ENCODE results near the gene MEF2D.

Gene MEF2D

DNA sequence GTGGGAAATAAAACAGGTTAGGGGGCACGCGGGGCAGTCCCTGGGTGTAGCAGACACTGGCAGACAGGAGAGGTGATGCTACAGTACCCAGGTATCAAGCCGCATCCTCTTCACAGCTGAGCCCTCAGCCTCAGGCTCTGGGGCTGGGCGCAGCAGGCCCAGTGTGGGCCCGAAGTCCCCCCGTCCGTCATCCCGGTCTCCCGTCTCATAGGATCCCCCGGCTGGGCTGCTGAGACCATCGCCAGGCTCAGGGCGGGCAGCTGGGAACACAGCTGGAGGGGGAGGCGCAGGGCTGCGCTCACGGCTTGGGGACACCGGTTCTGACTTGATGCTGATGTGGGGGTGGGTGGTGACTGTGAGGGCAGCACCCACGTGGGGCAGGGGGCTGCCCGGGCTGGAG, 32.7 kb downstream of the MEF2D start:
- no peak for DNase-seq (ENCODE audit: low spot score)

DNA sequence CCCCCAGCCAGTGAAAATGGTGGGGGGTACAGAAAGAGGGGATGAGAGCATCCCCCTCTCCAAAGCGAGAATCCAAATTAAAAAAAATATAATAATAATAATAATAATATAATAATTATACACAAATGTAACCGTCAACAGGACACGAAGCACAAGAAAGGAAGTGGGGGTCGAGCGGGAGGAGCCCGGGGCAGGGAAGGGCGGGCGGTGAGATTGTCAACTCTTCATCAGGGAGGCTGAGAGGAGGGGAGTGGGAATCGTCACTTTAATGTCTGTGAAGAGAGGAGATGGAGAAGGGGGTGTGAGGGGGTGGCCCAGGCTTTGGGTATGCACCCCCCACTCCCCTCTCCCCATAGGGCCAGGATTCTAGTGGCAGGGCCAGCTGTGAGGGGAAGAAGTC, 33.2 kb downstream of the MEF2D start:
- DNase-seq (ENCODE audit: low spot score): no peak

DNA sequence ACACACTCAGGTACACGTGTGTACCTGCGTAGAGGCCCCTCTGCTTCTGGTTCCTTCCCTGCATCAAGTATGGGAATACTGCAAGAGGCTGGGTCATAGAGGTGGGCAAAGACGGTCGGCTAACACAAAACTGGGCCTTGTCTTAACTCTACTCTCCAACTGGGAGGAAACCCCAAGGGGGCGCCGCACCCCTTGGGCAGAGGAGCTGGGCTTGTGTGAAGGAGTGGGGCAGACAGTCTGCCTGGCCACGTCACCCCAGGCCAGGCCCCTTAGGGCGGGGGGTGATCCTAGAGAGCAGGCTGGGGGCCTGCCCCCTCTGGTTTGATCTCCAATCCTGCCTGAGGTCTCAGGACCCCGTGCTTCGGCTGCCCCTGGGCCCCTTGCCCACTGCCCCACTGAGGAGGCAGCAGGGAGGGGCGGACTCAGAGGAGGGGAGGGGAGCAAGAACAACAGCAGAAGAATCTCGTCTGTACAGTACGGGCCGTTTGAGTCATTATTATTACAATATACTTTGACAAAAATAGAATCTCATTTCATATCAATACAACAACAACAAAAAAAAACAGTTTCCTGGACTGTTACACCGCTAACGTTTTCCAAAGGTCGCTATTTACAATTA, 34.7 kb downstream of the MEF2D start:
- DNase-seq (ENCODE audit: low spot score): no peak

DNA sequence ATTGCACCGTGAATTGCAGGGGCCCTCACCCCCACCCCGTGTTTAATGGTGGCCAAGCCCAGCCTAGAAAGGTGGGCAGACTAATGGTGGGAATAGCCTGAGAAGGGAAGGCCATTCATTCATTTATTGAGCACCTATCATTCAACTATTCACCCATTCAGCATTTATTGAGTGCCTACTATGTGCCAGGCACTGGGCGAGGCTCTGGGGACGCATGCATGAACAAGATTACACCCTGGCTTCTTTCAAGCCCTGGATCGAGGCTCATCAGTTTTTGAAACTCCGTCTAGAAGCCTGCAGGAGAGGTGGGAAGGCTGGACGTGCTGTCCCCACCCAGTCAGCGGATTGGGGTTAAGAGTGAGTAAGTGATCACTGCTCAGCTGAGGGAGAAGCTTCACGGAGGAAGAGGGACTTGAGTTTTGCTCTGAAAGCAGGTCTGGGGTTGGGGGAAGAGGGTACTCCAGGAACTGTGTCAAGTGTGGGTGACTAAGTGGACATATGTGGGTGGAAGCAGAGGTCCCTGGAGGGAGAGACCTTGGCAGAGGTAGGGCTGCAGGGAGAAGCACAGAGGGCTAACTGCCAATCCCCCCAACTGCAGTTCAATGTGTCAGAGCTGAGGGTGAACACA, 35.6 kb downstream of the MEF2D start:
- DNase-seq (ENCODE audit: low spot score): no peak

DNA sequence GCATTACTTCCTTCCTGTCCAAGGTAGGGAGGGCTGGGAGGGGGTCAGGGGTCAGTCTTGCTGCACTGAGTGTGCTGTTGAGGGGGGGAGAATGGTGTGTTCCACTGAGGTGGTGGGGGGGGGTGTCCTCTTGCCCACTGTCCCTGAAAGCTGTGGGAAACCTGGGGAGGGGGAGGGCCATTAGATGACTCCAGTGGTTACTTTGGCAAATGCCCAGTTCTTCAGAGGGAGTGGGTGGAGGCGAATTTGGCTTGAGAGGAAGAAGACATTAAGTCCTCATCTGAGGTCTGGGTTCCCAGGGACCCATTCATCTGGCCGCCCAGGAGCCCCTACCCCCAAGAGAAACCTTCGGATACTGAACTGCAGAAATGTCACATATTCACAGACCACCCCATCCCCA, 36.2 kb downstream of the MEF2D start:
- no peak for DNase-seq (ENCODE audit: low spot score)

DNA sequence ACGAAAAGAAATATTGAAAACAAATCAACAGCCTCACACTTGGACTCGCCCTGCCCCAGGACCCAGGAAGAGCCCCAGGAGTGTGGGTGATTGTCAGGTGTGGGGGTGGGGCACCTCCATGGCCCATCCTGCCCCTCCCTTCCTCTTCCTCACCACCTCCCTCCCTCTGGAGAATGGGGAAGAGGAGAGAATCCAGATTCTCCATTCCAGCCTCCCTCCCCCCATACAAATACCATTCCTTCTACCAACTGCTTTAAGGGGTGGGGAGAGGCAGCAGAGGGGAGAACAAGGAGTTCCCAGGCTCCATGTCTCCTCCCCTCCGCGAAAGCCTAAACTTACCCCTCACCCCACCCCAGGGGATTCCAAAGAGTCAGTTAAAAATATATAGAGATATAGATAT, 36.7 kb downstream of the MEF2D start:
- DNase-seq (ENCODE audit: low spot score): no peak

DNA sequence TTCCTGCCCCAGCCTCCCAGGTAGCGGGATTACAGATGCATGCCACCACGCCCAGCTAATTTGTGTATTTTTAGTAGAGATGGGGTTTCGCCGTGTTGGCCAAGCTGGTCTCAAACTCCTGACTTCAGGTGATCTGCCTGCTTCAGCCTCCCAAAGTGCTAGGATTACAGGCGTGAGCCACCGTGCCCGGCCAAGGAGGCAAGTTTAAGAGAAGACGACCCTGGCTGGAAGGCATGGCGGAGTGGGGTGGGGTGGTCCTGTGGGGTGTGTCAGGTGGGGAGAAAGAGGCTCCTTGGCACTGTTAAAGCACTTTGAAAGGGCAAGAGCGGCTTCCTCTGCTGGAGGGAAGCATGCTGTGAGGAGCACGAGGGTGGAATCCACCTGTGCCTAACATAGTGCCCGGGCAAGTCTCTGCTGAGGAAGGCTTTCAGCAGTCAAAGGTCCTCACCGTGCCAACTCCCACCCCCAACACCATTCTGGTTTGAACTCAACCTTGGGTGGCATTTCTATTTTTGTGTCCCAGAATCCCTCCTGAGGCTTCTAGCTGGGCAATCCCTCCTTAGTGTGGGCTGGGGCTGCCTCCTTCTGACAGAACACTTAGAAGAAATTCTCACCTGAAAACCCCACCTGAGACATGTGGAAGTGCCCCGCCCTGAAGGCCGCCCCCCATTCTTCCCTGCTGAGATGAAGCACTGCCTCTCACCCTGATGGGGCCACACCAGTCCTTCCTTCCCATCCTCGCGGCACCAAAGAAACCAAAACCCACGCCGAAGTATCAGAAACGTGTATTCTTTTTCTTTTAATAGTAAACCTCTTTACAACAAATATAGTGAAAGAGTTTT, 37.4 kb downstream of the MEF2D start:
- DNase-seq (ENCODE audit: low spot score): no peak

DNA sequence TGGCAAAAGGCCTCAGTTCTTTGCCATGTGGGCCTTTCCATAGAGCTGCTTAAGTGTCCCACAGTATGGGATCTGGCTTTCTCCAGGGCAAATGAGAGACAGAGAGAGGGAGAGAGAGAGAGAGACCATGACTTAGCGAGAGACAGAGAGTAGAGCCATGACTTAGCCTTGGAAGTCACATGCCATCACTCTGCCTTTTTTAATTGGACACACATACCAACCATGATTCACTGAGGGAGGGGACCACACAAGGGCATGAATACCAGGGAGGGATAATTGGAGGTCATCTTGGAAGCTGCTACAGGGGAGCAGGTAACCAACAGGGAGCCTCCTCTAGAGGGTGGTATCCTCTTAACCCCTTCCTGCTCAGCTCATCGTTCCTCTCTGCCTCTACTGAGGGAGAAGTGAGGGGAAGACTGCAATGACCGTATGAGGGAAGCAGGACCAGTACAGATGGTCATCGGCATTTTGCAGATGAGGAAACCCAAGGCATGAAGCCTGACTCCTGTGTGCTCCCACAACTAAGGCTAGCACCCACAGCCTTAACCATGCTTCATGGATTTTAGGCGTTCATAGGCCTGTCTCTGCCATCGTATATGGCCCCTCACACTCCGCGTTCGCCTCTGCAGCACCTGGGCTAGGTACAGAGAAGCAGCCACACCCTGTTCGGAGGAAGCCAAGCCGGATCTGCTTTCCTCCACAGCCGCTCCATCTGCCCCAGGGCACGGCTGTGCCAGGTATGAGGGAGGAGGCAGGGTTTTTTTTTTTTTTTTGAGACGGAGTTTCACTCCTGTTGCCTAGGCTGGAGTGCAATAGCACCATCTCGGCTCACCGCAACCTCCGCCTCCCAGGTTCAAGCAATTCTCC, 38.6 kb downstream of the MEF2D start:
- DNase-seq (ENCODE audit: low spot score): no peak

DNA sequence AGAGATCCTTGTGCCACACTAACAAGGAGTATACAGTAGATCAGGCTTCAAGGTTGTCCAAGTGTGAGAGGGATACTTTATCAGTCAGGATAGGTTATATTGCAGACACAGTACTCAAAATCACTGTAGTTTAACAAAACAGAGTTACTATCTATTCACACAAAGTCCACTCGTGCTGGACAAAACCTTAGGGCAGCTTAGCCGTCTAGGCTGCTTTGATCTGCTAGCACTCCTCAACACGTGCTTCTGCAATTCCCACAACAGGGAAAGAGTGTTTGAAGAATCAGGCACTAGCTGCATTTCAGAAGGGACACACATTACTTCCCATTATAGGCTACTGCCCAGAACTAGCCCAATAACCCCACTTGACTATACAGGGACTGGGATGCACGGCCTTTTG, 39.5 kb downstream of the MEF2D start:
- no peak for DNase-seq (ENCODE audit: low spot score)

DNA sequence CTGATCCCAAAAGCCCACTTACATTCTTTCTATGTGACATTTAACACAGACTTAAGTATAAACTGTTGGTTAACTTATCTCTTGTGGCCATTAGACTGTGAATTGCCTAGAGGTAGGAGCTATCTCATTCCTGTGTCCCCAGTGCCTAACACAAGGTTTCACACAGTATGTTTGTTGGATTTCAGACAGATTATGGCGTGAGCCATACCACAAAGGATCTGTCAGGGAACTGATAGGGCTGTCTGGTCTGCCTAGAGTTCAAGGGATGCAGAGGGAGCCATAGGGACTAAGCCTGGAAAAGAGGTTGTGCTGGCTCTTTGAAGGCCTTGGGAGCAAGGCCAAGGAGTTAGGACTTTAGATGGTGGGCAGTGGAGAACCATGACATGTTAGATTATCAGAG, 40.0 kb downstream of the MEF2D start:
- DNase-seq (ENCODE audit: low spot score): no peak

DNA sequence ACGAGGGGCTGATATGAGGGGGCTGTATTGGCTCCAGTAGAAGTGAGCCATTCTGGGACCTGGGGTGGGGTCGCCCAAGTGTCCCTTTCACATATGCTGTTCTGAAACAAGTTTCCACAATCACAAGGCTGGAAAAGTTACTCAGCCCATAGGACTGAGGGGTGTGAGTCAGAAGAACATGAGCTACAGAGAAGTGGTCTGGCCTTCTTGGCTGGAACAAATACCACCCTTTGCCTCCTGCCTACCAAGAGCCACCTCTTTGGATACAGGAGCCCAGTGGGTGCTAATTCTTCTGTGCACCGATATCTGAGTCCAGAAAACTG, 42.4 kb downstream of the MEF2D start:
- DNase-seq (ENCODE audit: low spot score): peak; percentile 33

DNA sequence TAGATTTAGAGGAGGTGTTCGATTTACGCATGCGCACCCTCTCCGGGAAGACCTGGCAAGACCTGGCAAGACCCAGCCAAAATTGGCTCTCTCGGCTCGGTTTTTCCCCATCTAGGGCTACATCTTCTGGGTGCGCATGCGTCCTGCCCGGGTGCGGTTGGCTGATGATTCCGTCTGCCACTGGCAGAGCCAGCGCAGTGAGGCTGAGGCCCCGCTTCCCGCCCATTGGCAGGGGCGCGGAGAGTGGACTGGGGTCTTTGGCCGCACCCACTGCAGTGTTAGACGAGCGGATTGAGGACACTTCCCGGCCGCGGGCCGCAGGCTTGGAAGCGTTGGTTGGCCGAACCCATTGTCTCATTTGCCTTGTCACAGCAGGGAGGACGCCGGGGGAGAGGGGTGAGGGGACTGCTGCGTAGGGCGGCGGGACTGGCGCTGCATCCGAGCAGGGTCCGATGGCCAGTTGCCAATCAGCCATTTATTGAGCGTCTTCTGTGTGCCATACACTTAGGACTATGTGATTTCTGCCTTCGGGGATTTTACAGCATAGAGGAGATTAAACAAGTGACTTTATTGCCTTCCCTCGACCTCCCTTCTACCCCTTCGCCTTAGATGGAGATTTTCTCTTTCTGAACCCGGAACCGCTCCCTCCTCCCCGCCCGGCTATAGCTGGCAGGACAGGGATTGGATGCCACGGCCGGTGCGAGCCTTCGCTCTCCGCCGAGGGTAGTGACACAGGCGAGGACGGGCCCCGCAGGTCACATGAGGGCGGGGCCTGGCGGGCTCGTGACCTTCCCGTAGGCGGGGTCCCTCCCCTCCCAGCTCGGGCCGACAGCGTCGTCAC, 43.7 kb downstream of the MEF2D start:
- DNase-seq (ENCODE audit: low spot score): peak; percentile 98

DNA sequence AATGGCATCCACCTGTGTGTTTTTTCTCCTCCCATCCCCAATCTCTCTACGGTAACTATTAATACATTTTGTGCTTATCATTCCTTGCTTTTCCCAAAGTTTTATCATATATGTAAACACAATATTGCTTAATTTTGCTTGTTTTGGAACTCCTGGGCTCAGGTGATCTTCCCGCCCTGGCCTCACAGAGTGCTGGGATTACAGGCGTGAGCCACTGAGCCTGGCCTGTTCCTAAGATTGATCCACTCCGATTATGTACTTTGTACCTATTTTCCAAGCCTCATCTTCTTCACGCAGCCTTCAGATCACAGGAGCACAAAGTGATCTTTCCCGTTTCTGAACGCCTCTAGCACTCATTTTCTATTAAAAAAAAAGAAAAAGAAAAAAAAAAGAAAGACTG, 45.2 kb downstream of the MEF2D start:
- DNase-seq (ENCODE audit: low spot score): no peak

DNA sequence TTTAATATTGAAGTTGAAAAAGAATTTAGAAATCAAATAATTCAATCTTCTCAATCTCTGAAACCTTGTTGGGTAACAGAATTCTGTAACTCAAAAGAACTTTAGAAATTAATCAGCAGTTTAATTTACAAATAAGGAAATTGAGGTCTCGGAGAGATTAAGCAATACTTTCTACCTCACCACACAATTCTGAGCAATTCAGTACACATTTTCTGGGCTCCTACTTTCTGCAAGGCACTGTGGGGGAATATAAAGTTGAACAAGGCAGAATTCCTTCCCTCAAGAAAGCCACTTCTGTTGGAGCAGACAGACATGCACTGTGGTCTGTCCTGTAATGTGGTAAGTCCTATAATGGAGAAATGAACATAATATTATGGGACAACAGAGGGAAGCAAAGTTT, 47.7 kb downstream of the MEF2D start:
- DNase-seq (ENCODE audit: low spot score): no peak

DNA sequence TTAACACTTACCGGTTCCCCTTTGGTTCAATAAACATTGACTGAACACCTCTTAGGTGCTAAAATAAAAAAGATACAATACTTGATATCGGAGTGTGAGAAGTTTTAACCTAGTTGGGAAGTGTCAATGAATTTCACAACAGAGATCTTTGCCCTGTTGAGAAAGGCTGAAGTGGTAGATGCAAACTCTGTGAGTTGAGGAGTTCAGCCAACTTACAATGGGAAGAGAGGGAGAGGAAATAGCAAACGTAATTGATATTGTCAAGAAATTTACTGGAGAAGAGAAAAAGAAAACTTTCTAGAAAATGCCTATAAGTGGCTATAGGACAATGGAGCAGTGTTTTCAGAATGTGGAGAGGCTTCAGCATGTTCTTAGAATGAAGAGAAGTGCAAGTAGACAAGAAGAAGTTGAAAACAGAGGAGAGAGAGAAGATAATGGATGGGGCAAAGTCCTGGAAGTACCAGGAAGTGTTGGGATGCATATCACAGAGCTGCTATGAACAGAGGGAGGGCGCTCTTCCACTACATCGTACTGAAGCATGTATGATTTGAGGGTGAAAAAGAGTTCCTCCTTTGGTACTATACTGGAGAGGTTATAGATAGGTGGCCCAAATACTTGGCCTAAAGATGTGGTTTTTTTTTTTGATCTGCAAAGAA, 48.9 kb downstream of the MEF2D start:
- no peak for DNase-seq (ENCODE audit: low spot score)

DNA sequence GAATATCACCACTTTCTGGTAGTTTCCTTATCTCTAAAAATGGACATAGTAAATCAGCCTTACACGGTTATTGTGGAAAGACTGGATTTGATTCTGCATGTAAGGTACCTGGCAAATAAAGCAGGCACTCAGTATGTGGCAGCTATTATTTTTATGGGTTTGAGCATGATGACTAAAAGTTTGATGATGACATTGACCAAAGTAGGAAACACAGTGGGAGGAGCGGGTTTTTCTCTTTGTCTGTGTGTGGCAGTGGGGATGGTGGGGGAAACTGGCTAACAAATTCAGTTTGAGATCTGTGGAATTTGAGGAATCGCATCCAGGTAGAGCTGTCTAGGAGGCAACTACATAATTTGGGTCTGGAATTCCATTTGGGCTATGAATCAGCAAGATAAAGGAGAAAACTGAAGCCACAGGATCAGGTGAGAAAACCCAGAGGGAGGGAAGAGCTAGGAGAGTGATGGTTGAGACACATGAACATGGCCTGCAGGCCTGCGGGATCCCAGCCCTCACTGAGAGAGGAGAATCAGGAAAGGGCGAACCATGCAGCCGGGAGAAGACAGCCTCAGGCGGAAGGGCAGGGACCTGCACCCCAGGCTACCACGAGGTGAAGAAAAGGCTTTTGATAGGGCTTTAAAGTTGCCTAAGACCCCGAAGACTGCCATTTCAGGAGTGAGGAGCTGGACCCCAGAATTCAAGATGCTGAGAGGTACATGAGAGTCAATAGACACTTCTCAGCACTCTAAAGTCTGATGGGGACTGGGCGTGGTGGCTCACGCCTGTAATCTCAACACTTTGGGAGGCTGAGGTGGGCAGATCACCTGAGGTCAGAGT, 52.2 kb downstream of the MEF2D start:
- DNase-seq (ENCODE audit: low spot score): no peak

DNA sequence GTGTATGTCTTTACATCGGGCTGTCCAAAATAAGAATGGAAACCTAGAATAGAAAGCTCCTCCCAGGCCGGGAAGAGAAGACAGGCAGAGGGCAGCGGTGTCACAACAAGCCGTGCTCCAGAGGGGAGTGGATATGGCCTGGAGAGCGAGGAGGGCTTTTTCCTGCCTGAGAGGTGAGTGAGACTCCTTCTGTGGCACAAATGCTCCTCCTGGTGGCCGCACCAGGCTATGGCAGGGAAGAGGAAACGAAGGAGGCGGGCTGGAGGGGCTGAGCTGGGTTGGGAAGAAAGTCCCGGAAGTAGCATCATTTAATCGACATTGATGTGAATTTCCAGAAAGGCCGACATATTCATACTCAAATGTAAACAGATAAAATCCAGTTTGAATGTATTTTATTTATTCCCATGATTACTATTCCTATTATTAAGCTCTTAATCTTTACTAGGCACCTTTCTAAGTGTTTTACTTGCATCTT, 54.7 kb downstream of the MEF2D start:
- DNase-seq (ENCODE audit: low spot score): peak; percentile 84

DNA sequence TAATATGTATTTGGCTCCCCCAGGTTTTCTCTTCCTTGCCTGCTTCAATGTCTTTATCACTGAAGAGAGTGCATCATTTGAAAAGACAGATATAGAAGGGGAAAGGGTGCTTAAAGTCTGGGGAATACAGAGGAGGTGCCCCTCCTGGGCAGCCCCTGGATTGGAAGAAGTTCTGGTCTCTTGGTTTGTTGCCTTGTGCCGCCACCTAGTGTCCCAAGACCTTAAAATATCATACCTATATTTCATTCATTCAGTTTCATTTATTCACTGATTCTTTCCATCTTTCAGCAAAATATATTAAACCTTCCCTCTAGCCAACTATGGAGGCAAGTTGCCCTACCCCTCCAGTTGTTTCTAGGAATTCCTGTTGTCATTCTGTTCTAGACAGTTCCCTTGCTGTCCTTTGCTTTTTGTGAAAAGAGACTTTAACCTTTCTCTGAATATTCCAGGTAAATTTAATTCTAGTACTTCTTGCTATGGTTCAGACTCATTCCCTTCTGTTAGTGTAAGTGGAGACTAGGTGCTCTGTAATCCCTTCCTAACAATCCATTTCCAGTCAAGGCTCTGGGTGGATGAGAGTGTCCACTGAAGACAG, 56.1 kb downstream of the MEF2D start:
- DNase-seq (ENCODE audit: low spot score): no peak

DNA sequence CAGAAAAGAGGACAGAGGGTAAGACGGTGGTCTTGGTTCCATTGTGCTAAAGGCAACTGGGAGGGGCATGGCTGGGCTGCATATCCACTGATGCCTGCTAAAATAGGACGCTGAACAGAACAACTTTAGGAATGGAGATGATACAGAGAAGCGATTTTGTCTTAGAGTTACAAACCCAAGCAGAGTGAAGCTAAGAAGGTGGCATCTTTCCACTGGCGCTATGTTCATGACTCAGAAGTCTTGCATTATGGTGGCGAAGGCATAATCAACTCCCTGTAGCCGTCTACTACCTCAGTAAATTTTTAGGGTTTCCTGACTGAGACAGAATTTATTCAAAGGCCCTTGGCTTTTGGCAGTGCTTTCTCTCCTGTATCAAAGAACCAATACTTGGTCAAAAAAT, 57.3 kb downstream of the MEF2D start:
- no peak for DNase-seq (ENCODE audit: low spot score)
